GM12878 (cell line): Measurements from ENCODE around the gene ZSWIM3. TPM values are rescaled to one million over a fixed set of nuclear protein-coding genes. Genes with fewer than 3 reads are reported as not detected.

Source experiments
- CBX3 ChIP-seq: fragments of 200-600 bp; sonication (generic); IDR thresholded peaks from 2 replicates; pipeline ENCODE4 v1.6.1; 2016; ENCODE audit warnings: low read depth, borderline replicate concordance
- EP300 ChIP-seq, 2 experiments: fragments of 150-350 bp in 1 of 2; IDR thresholded peaks; 2 replicates each; pipeline ENCODE4 v1.6.1; 2011 to 2012; ENCODE audit warnings: low read depth in 2 of 2, low read length in 2 of 2, borderline replicate concordance in 1 of 2, improper control_type of control experiment in 1 of 2, inconsistent platforms in 1 of 2; ENCODE audit not compliant: control insufficient read depth in 1 of 2
- ETV6 ChIP-seq, 2 experiments: fragments of 450-650 bp in 1 of 2; IDR thresholded peaks in 1 of 2; conservative IDR thresholded peaks in 1 of 2; 2 replicates each; pipeline ENCODE4 v1.6.1; 2014; ENCODE audit warnings: antibody characterized with exemption in 1 of 2, borderline replicate concordance in 1 of 2, low read depth in 1 of 2, mild to moderate bottlenecking in 1 of 2, moderate library complexity in 1 of 2
- GATAD2B ChIP-seq: fragments of 450-650 bp; conservative IDR thresholded peaks from 2 replicates; pipeline ENCODE4 v1.6.1; 2017; ENCODE audit warnings: low read depth, mild to moderate bottlenecking, moderate library complexity
- NR2F1 ChIP-seq: fragments of 450-650 bp; conservative IDR thresholded peaks from 2 replicates; pipeline ENCODE4 v1.6.1; 2017; ENCODE audit warnings: mild to moderate bottlenecking
- NRF1 ChIP-seq: conservative IDR thresholded peaks from 2 replicates; pipeline ENCODE4 v1.6.1; 2011; ENCODE audit warnings: mild to moderate bottlenecking, low read depth, low read length, improper control_type of control experiment
- PKNOX1 ChIP-seq: fragments of 450-650 bp; IDR thresholded peaks from 2 replicates; pipeline ENCODE4 v1.6.1; 2016; ENCODE audit warnings: mild to moderate bottlenecking
- SIN3A ChIP-seq: IDR thresholded peaks from 2 replicates; pipeline ENCODE4 v1.6.1; 2012; ENCODE audit warnings: low read depth, low read length, improper control_type of control experiment
- SPI1 ChIP-seq: IDR thresholded peaks from 2 replicates; pipeline ENCODE4 v1.6.1; 2011; ENCODE audit warnings: low read depth, mild to moderate bottlenecking, low read length, moderate library complexity, borderline replicate concordance; ENCODE audit not compliant: insufficient read depth
- SRF ChIP-seq, 2 experiments: IDR thresholded peaks; 2 replicates each; pipeline ENCODE4 v1.6.1; 2011; ENCODE audit warnings: low read depth in 2 of 2, low read length in 2 of 2, mild to moderate bottlenecking in 1 of 2, moderate library complexity in 1 of 2
- YY1 ChIP-seq: IDR thresholded peaks from 2 replicates; pipeline ENCODE4 v1.6.1; 2011; ENCODE audit warnings: low read depth, mild to moderate bottlenecking, low read length
- polyA plus RNA-seq, 11 experiments: library from polyadenylated mRNA; depleted of rRNA in 4 of 11; unstranded in 6 of 11; stranded (reverse) in 5 of 11; fragments of >200 nt; fragmentation: Nextera tagmentation in 4 of 11; fragmentation: Illumina TruSeq in 1 of 11; extraction: Ambion mirVana in 4 of 11; extraction: Trizol in 1 of 11; gene quantifications; 1 replicate in 1 of 11; 2 replicates in 10 of 11; pipeline versions ENCODE4 v1.2.1 to v1.2.3, GENCODE V29; 2011 to 2016; ENCODE audit warnings: inconsistent platforms in 2 of 11, missing spikeins in 2 of 11, low read depth in 1 of 11
- total RNA-seq, 4 experiments: library from RNA; depleted of rRNA in 3 of 4; stranded (reverse); fragments of >200 nt in 3 of 4; fragmentation: Illumina TruSeq in 1 of 4; extraction: Trizol in 1 of 4; gene quantifications; 2 replicates each; pipeline versions ENCODE4 v1.2.1 to v1.2.3, GENCODE V29; 2013 to 2021

ZSWIM3 gene
- total and polyA plus RNA-seq, 10 of the 15 experiments (the other 5 are each of a cell fraction or from before 2014, with no cell fraction given): 1.6 to 5.1 (median 4.2) TPM

- TF ChIP-seq PKNOX1: no peak
- no peak for TF ChIP-seq SPI1
- no peak for TF ChIP-seq CBX3
- TF ChIP-seq GATAD2B: no peak
- no peak for TF ChIP-seq SIN3A
- no peak for TF ChIP-seq SRF (IDR thresholded peaks at IDR 0.05; ENCODE audit: low read depth in 2 of 2, low read length in 2 of 2)
- no peak for TF ChIP-seq ETV6 (conservative IDR thresholded peaks at IDR 0.05 in 1 of 2, IDR thresholded peaks at IDR 0.05 in 1 of 2; ENCODE audit: borderline replicate concordance in 1 of 2, low read depth in 1 of 2)
- no peak for TF ChIP-seq EP300 (IDR thresholded peaks at IDR 0.05; ENCODE audit: borderline replicate concordance in 1 of 2, control insufficient read depth in 1 of 2, low read depth in 2 of 2, low read length in 2 of 2)
- no peak for TF ChIP-seq NRF1
- TF ChIP-seq NR2F1: no peak
- no peak for TF ChIP-seq YY1
- TF ChIP-seq, all 136 proteins: peak for 0
Measured at GRCh38 chr20:45822857-45823256, 34.6 kb upstream of the ZSWIM3 start (continued).
